HepG2 (cell line): ENCODE results near the gene LRIF1. TPM values are rescaled to one million over a fixed set of nuclear protein-coding genes. Genes with fewer than 3 reads are reported as not detected.

ENCODE experiments used
- CBFB ChIP-seq: sonication (generic); formaldehyde crosslinking; IDR thresholded peaks from 2 replicates; pipeline ENCODE4 v1.4.0; 2020; ENCODE audit warnings: missing genetic modification reagents
- MAFK ChIP-seq, 2 experiments: IDR thresholded peaks in 1 of 2; conservative IDR thresholded peaks in 1 of 2; 2 replicates each; pipeline ENCODE4 v1.6.1; 2011; ENCODE audit warnings: improper control_type of control experiment in 2 of 2, low read length in 2 of 2
- PAX8 ChIP-seq: sonication (generic); formaldehyde crosslinking; IDR thresholded peaks from 2 replicates; pipeline ENCODE4 v1.8.0; 2022; ENCODE audit warnings: mild to moderate bottlenecking, missing genetic modification reagents, borderline replicate concordance
- PHF20 ChIP-seq: sonication (generic); formaldehyde crosslinking; IDR thresholded peaks from 2 replicates; pipeline ENCODE4 v1.5.0; 2020; ENCODE audit warnings: mild to moderate bottlenecking, missing genetic modification reagents
- SMARCC2 ChIP-seq: fragments of 450-650 bp; IDR thresholded peaks from 2 replicates; pipeline ENCODE4 v1.6.1; 2017; ENCODE audit warnings: antibody characterized with exemption, mild to moderate bottlenecking
- SP5 ChIP-seq: IDR thresholded peaks from 2 replicates; pipeline ENCODE4 v1.6.1; 2016; ENCODE audit warnings: low read depth, borderline replicate concordance
- TBX3 ChIP-seq: fragments of 450-650 bp; IDR thresholded peaks from 2 replicates; pipeline ENCODE4 v1.6.1; 2017; ENCODE audit warnings: antibody characterized with exemption, mild to moderate bottlenecking, inconsistent platforms, borderline replicate concordance
- TCF12 ChIP-seq, 2 experiments: fragments of 450-650 bp in 1 of 2; sonication (generic) in 1 of 2; formaldehyde crosslinking in 1 of 2; IDR thresholded peaks; 2 replicates each; pipeline versions ENCODE4 v1.6.1 to v1.8.0; 2017 to 2022; ENCODE audit warnings: antibody characterized with exemption in 1 of 2, mild to moderate bottlenecking in 1 of 2, missing genetic modification reagents in 1 of 2, moderate library complexity in 1 of 2
- ZFP36 ChIP-seq: fragments of 150-350 bp; IDR thresholded peaks from 2 replicates; pipeline ENCODE4 v1.6.1; 2018; ENCODE audit warnings: borderline replicate concordance, low read length, low read depth; ENCODE audit not compliant: partially characterized antibody
- ZNF431 ChIP-seq: sonication (generic); formaldehyde crosslinking; IDR thresholded peaks from 2 replicates; pipeline ENCODE4 v1.9.0; 2022; ENCODE audit warnings: missing genetic modification reagents, low read depth, mild to moderate bottlenecking, borderline replicate concordance
- ZNF550 ChIP-seq: sonication (generic); formaldehyde crosslinking; IDR thresholded peaks from 2 replicates; pipeline ENCODE4 v1.4.0; 2020; ENCODE audit warnings: mild to moderate bottlenecking, missing genetic modification reagents, borderline replicate concordance
- polyA plus RNA-seq, 8 experiments: library from polyadenylated mRNA; depleted of rRNA in 3 of 8; stranded (reverse) in 7 of 8; unstranded in 1 of 8; fragments of >200 nt; fragmentation: Illumina TruSeq in 4 of 8; extraction: Trizol in 4 of 8; gene quantifications; 2 replicates each; pipeline versions ENCODE4 v1.2.1 to v1.2.3, GENCODE V29; 2011 to 2016; ENCODE audit warnings: low read depth in 4 of 8, missing spikeins in 1 of 8, mixed read lengths in 1 of 8; ENCODE audit not compliant: insufficient read depth in 1 of 8
- total RNA-seq, 5 experiments: library from RNA; depleted of rRNA; stranded (reverse); fragments of >200 nt; fragmentation: Illumina TruSeq; extraction: Trizol; gene quantifications; 2 replicates each; pipeline ENCODE4 v1.2.3, GENCODE V29; 2016; ENCODE audit warnings: low read depth in 1 of 5
- TF ChIP-seq, protein P1 (sequence below): sonication (generic); formaldehyde crosslinking; IDR thresholded peaks from 2 replicates; pipeline ENCODE4 v1.4.0; 2020; ENCODE audit warnings: missing genetic modification reagents, borderline replicate concordance
- TF ChIP-seq, protein P2 (sequence below), 2 experiments: sonication (generic) in 1 of 2; formaldehyde crosslinking in 1 of 2; IDR thresholded peaks; 2 replicates each; pipeline versions ENCODE4 v1.4.0 to v1.6.1; 2016 to 2020; ENCODE audit warnings: borderline replicate concordance in 1 of 2, low read depth in 1 of 2, mild to moderate bottlenecking in 1 of 2, missing genetic modification reagents in 1 of 2
- TF ChIP-seq, protein P3 (sequence below): IDR thresholded peaks from 2 replicates; pipeline ENCODE4 v1.6.1; 2016; ENCODE audit warnings: missing genetic modification reagents, missing compliant biosample characterization
- TF ChIP-seq, protein P4 (sequence below): sonication (generic); formaldehyde crosslinking; IDR thresholded peaks from 2 replicates; pipeline ENCODE4 v1.4.0; 2020; ENCODE audit warnings: missing genetic modification reagents, borderline replicate concordance

LRIF1 gene
- total and polyA plus RNA-seq, 2 of the 13 experiments (the other 11 are each of a cell fraction or from before 2014, with no cell fraction given) = 18.4 to 42.4 TPM

DNA sequence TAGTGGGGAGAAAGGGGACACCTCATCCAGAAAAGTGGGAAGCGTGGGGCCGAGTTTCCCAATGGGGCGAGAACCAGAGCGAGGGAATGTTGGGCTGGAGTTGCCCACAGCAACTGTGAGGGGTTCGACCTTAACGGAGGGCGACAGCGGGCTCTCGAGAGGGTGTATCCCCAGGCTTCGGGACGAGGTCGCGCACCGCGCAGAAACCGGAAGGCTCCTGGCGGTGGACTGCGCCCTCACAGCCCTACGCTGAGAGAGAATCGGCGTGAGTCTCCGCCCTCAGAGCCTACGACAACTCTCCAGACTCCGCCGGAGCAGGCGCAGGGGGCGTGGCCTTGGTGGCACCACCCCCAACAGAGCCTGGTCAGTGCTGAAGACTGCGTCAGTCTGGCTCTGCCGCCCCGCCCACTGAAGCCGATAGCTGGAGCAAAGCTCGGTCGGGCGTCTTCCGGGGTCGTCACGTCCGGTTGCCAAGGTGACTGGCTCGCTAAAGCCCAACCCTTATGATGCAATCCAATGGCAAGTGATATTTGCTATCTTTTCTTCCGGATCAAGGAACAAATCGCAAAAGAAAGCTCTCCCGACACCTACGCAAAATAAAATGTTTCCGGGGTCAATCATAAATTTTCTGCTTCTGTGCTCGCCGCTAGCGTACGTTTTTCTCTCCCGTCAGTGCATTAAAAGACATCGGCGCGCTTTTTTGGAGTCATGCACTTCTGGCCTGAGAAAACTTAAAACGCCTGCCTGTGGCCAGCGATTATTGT is at the start of gene LRIF1 (continued):
- TF ChIP-seq SMARCC2 (no peak), SP5 (CRISPR knock-in tag) (peak; percentile 72), CBFB (CRISPR knock-in tag) (no peak), ZNF550 (CRISPR knock-in tag) (no peak), TCF12 (IDR thresholded peaks at IDR 0.05) (no peak), TCF12 (CRISPR knock-in tag; IDR thresholded peaks at IDR 0.05) (no peak), PHF20 (CRISPR knock-in tag) (peak; percentile 85), ZFP36 (no peak), ZNF431 (CRISPR knock-in tag) (no peak), PAX8 (no peak), TBX3 (peak; percentile 33; the same call in 1 of the 2 replicates), MAFK (conservative IDR thresholded peaks at IDR 0.05 in 1 of 2, IDR thresholded peaks at IDR 0.05 in 1 of 2; ENCODE audit: low read length in 2 of 2) (no peak)
- TF ChIP-seq, protein P1, sequence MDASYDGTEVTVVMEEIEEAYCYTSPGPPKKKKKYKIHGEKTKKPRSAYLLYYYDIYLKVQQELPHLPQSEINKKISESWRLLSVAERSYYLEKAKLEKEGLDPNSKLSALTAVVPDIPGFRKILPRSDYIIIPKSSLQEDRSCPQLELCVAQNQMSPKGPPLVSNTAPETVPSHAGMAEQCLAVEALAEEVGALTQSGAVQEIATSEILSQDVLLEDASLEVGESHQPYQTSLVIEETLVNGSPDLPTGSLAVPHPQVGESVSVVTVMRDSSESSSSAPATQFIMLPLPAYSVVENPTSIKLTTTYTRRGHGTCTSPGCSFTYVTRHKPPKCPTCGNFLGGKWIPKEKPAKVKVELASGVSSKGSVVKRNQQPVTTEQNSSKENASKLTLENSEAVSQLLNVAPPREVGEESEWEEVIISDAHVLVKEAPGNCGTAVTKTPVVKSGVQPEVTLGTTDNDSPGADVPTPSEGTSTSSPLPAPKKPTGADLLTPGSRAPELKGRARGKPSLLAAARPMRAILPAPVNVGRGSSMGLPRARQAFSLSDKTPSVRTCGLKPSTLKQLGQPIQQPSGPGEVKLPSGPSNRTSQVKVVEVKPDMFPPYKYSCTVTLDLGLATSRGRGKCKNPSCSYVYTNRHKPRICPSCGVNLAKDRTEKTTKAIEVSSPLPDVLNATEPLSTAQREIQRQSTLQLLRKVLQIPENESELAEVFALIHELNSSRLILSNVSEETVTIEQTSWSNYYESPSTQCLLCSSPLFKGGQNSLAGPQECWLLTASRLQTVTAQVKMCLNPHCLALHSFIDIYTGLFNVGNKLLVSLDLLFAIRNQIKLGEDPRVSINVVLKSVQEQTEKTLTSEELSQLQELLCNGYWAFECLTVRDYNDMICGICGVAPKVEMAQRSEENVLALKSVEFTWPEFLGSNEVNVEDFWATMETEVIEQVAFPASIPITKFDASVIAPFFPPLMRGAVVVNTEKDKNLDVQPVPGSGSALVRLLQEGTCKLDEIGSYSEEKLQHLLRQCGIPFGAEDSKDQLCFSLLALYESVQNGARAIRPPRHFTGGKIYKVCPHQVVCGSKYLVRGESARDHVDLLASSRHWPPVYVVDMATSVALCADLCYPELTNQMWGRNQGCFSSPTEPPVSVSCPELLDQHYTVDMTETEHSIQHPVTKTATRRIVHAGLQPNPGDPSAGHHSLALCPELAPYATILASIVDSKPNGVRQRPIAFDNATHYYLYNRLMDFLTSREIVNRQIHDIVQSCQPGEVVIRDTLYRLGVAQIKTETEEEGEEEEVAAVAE (CRISPR knock-in tag) = peak; percentile 33; the same call in 1 of the 2 replicates
- TF ChIP-seq, protein P2, sequence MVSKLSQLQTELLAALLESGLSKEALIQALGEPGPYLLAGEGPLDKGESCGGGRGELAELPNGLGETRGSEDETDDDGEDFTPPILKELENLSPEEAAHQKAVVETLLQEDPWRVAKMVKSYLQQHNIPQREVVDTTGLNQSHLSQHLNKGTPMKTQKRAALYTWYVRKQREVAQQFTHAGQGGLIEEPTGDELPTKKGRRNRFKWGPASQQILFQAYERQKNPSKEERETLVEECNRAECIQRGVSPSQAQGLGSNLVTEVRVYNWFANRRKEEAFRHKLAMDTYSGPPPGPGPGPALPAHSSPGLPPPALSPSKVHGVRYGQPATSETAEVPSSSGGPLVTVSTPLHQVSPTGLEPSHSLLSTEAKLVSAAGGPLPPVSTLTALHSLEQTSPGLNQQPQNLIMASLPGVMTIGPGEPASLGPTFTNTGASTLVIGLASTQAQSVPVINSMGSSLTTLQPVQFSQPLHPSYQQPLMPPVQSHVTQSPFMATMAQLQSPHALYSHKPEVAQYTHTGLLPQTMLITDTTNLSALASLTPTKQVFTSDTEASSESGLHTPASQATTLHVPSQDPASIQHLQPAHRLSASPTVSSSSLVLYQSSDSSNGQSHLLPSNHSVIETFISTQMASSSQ (IDR thresholded peaks at IDR 0.05; ENCODE audit: low read depth) = no peak
- TF ChIP-seq, protein P2 (CRISPR knock-in tag; IDR thresholded peaks at IDR 0.05; ENCODE audit: borderline replicate concordance) = no peak; the same call in 1 of the 2 replicates
- TF ChIP-seq, protein P3, sequence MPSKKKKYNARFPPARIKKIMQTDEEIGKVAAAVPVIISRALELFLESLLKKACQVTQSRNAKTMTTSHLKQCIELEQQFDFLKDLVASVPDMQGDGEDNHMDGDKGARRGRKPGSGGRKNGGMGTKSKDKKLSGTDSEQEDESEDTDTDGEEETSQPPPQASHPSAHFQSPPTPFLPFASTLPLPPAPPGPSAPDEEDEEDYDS (CRISPR knock-in tag) = peak; percentile 92
- TF ChIP-seq, protein P4, sequence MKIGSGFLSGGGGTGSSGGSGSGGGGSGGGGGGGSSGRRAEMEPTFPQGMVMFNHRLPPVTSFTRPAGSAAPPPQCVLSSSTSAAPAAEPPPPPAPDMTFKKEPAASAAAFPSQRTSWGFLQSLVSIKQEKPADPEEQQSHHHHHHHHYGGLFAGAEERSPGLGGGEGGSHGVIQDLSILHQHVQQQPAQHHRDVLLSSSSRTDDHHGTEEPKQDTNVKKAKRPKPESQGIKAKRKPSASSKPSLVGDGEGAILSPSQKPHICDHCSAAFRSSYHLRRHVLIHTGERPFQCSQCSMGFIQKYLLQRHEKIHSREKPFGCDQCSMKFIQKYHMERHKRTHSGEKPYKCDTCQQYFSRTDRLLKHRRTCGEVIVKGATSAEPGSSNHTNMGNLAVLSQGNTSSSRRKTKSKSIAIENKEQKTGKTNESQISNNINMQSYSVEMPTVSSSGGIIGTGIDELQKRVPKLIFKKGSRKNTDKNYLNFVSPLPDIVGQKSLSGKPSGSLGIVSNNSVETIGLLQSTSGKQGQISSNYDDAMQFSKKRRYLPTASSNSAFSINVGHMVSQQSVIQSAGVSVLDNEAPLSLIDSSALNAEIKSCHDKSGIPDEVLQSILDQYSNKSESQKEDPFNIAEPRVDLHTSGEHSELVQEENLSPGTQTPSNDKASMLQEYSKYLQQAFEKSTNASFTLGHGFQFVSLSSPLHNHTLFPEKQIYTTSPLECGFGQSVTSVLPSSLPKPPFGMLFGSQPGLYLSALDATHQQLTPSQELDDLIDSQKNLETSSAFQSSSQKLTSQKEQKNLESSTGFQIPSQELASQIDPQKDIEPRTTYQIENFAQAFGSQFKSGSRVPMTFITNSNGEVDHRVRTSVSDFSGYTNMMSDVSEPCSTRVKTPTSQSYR (CRISPR knock-in tag) = no peak
